GM12872 (cell line): ENCODE results near the gene FOXC1.

Experiments used
- TF ChIP-seq, protein P1 (sequence below): IDR thresholded peaks from 3 replicates; pipeline ENCODE4 v1.5.1; 2011; ENCODE audit warnings: low read depth, mild to moderate bottlenecking, low read length, moderate library complexity; ENCODE audit not compliant: insufficient read depth

Gene FOXC1

GRCh38 chr6:1591926-1592325, 17.8 kb upstream of the FOXC1 start:
- TF ChIP-seq, protein P1, sequence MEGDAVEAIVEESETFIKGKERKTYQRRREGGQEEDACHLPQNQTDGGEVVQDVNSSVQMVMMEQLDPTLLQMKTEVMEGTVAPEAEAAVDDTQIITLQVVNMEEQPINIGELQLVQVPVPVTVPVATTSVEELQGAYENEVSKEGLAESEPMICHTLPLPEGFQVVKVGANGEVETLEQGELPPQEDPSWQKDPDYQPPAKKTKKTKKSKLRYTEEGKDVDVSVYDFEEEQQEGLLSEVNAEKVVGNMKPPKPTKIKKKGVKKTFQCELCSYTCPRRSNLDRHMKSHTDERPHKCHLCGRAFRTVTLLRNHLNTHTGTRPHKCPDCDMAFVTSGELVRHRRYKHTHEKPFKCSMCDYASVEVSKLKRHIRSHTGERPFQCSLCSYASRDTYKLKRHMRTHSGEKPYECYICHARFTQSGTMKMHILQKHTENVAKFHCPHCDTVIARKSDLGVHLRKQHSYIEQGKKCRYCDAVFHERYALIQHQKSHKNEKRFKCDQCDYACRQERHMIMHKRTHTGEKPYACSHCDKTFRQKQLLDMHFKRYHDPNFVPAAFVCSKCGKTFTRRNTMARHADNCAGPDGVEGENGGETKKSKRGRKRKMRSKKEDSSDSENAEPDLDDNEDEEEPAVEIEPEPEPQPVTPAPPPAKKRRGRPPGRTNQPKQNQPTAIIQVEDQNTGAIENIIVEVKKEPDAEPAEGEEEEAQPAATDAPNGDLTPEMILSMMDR: no peak

DNA sequence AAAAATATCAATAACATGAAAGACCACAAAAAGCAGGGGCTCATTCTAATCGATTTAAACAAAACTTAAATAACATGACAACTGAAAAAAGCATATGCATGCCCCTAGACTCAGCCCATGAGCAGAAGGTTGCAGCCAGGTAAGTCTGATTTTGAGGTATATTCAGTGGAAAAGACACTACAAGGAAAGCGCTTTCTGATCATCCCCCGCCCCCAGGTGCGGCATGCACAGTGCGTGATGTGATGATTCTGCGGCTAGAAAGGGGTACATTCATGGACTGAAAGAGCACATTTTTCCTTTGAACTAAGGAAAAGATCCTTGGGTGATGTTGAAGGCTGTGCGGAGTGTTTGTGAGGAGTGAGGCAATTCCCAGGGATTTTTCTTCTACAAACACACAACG, 16.9 kb upstream of the FOXC1 start:
- TF ChIP-seq, protein P1: no peak

DNA sequence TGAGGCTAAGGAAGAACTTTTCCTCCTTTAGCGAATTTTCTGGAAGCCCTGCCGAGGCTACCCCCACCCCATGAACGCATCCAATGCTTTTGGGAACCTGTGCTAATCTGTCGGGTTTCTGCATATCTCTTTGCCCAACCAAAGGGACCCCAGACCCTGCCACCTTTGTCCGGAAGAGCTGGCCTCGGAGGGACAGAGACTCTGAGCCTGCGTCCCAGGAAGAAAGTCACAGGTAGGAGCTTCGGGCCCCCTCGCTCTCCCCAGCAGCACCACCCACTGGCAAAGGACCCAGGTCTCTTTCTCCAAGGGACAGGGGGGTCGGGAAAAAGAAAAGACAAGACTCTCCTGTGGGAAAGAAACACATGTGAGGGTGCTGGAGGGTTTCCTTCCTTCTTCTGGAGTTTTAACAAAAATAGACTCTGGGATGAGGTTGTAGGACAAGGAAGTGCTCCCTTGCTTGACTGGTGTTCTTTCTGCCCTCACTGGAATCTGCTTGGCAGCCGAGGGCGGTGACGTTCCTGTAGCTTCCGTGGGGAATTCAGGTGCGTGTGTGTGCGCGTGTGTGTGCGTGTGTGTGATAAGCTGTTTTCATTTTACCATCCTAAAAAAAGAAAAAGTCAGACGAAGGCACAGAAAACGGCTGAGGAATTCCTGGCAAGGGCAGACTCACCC, 16.3 kb upstream of the FOXC1 start:
- TF ChIP-seq, protein P1: no peak

GRCh38 chr6:1593958-1594314, 15.8 kb upstream of the FOXC1 start:
- TF ChIP-seq, protein P1: no peak

DNA sequence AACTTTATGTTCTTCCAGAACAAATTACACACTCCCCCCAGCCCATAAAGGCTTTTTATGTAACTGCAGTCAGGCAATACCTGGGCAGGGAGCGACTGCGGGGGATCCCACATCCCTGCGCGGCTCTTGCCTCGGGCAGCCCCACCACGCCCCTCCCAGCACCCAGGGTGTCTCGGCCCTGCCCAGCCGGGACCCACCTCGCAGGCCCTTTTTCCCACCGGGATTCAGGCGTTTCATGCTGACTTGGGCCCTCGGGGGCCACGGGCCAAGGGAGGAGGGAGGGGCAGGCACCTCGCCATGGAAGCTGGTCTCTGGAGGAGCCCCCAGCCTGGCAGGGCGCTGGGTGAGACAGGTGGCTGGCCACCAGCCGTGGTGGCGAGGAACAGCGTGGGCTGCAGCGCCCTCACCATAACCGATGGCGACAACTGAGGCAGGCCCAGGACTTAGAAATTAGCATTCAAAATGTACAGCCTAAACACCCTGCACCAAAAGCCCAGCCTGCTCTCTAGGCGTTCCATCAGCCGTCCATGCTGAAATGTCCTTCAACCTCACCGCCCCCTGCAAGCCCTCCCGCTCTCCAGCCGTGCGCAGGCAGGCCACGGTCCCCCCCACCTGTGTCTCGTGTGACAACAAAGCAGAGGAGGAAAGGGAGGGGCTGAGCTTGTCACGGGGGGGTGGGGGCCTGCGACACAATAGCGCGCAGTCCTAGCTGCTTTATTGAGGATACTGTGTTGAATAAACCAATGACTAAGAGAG, 15.1 kb upstream of the FOXC1 start:
- TF ChIP-seq, protein P1: no peak

DNA sequence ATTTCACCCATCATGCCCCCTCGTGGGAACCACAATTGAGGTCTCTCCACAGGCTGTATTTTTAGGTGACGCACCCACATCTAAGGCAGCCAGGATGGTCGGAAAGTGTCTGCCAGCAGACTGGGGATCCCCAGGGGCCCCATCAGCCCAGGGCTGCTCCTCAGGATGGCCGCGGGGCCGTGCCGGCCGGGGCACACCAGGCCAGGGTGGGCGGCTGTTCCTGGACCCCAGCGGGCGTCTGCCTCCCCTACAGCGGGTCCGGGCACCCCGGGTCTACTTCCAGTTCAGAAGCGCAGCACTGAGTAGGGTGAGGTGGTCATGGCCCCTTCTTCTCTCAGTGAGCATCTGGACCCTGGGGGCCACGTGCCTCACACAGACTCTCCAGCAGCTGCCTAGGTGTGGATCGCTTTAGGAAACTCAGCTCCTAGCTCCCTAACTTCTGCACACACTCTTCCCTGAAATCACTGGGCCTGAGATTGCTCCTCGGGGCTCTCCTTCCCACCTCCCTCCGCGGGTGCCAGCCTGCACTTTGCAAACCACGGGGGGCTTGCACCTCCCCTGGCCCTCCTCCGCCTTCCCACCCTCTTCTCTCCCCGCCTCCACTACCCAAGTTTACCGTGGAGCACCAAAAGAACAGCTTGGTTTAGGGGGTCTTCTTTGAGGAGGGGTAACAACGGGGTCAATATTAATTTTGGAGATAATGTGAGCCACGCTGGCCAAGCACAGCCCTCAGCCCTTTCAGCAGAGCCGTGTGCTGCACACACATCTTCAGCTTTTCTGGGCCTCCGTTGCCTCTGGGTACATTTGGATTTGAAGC, 14.2 kb upstream of the FOXC1 start:
- TF ChIP-seq, protein P1: no peak

DNA sequence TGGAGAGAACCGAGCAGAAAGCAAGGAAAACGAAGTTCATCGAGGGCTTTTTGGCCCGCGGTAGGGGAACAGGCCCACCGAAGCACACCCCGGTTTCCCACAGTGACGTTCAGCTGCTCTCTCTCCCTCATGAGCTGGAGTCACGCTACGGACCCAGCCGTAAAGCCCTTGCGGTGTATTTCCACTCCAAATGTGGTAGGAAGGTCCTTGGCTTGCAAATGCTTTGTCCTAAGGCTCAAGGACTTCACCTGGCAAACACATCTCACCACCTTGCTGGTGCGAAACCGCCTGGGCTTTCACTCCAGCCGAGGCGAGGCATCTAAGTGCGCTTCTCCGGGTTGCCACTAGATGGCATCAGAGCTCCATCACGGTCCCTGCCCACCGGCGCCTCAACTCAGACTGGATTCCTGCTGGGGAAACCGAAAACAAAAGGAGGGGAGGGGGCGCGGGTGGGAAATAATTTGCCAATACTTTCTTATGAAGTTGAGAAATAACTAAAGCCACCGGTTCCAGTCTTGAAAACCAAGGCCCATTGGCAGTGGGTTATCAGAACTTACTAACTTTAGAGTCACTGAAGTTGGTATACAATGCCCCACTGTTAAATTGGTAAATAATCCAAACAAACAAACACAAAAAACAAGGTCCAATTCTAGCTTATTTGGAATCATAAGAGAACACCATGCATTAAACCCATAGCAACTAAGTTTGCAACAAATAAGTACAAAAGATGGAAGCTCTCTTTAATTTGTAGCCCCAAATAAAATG, 13.4 kb upstream of the FOXC1 start:
- TF ChIP-seq, protein P1: peak; percentile 91
